GM19025 (cell line): Measurements from ENCODE around the gene NOL6.

Source experiments
- ATAC-seq: cut with Tn5 transposase; IDR thresholded peaks from one replicate; pipeline ENCODE4 v1.9.1; 2021; ENCODE audit warnings: mild to moderate bottlenecking, low read depth, moderate library complexity; ENCODE audit not compliant: unreplicated experiment

Gene NOL6

GRCh38 chr9:33453999-33454660 lies 19.6 kb downstream of the NOL6 start:
- no peak for ATAC-seq

- no peak for ATAC-seq
These were observed 20.4 kb downstream of the NOL6 start for GRCh38 chr9:33453286-33453860.

- no peak for ATAC-seq
These were observed 20.9 kb downstream of the NOL6 start for GRCh38 chr9:33452828-33453271.

- ATAC-seq, result no peak
These were observed 23.0 kb downstream of the NOL6 start for GRCh38 chr9:33450621-33451146.

- no peak for ATAC-seq
These were observed 24.0 kb downstream of the NOL6 start for GRCh38 chr9:33449715-33450114.

- ATAC-seq, result no peak
These were observed 25.7 kb downstream of the NOL6 start for GRCh38 chr9:33447799-33448553.

- peak; percentile 32 for ATAC-seq
These were observed 26.6 kb downstream of the NOL6 start, which contains the start of gene AQP3 for GRCh38 chr9:33446946-33447798. TSS of gene AQP3 (minus strand) at chr9:33447593. CDS start at chr9:33447530, 63 bp downstream.

- peak; percentile 79 for ATAC-seq
These were observed 27.3 kb downstream of the NOL6 start for GRCh38 chr9:33446240-33446945.

- ATAC-seq, result no peak
These were observed 28.1 kb downstream of the NOL6 start for GRCh38 chr9:33445389-33446239.

- ATAC-seq, result no peak
These were observed 30.1 kb downstream of the NOL6 start for GRCh38 chr9:33443464-33444154.

- ATAC-seq, result no peak
These were observed 30.7 kb downstream of the NOL6 start for GRCh38 chr9:33443047-33443446.

GRCh38 chr9:33442125-33442524 lies 31.6 kb downstream of the NOL6 start:
- ATAC-seq, result no peak

GRCh38 chr9:33440609-33441008 lies 33.1 kb downstream of the NOL6 start:
- no peak for ATAC-seq

GRCh38 chr9:33440204-33440603 lies 33.5 kb downstream of the NOL6 start:
- ATAC-seq, result no peak

GRCh38 chr9:33439731-33440130 lies 34.0 kb downstream of the NOL6 start:
- ATAC-seq, result no peak

GRCh38 chr9:33438926-33439680 lies 34.6 kb downstream of the NOL6 start:
- ATAC-seq, result no peak

- no peak for ATAC-seq
These were observed 35.8 kb downstream of the NOL6 start for GRCh38 chr9:33437898-33438297.

- ATAC-seq, result no peak
These were observed 36.5 kb downstream of the NOL6 start for GRCh38 chr9:33437205-33437604.
